Measurements from ENCODE around the gene EDARADD. TPM values are rescaled to one million over a fixed set of nuclear protein-coding genes. Genes with fewer than 3 reads are reported as not detected.

Gene EDARADD
- total RNA-seq, 1 experiment from 2014 or later = 0.30 TPM

GRCh38 chr1:236471653-236472052, 77.6 kb downstream of the EDARADD start:
- DNase-seq (ENCODE audit: low read depth, low spot score) (peak; percentile 4), ATAC-seq (peak; percentile 72)
- CTCF ChIA-PET = no interaction called here
- H3K27ac ChIP-seq (ENCODE audit: low read depth, low read length) = no peak overlapping the region
- H3K9ac ChIP-seq (ENCODE audit: low read length) = no peak overlapping the region
- RAD21 ChIA-PET (ENCODE audit: low non-redundant PET in 1 of 2, low total read pairs in 2 of 2, uncharacterized antibody in 2 of 2, unreplicated experiment in 2 of 2) = no interaction called here
- H3K4me1 ChIP-seq (ENCODE audit: control insufficient read depth in 1 of 2, insufficient read depth in 2 of 2, low read length in 2 of 2) = peaks cover 14 to 16% of the 10 kb centered on the region in 2 experiments
- peak overlapping the region; percentile 4; the same call in 1 of the 2 replicates for H3K4me2 ChIP-seq (ENCODE audit: low read length)
- H3K9me3 ChIP-seq (ENCODE audit: control insufficient read depth in 1 of 2, insufficient read depth in 1 of 2, low read depth in 1 of 2, low read length in 2 of 2) = no peaks in the 10 kb centered on the region
- no TSS peak for BruUV-seq (replicated peaks)
- H3K4me3 ChIP-seq (replicated peaks in 1 of 2; ENCODE audit: low read depth in 1 of 2, low read length in 2 of 2) = no peak overlapping the region
- intact Hi-C loops (cut with micrococcal nuclease) = no loop called here
- H4K20me1 ChIP-seq (ENCODE audit: insufficient read depth) = no peaks in the 10 kb centered on the region
- no peaks in the 10 kb centered on the region for H3K79me2 ChIP-seq (ENCODE audit: insufficient read depth, low read length)
- no peaks in the 10 kb centered on the region for H3K36me3 ChIP-seq (ENCODE audit: control insufficient read depth in 1 of 2, insufficient read depth in 2 of 2, low read length in 2 of 2)
- POLR2A ChIA-PET = no interaction called here
- peaks cover 13% of the 10 kb centered on the region; the same call in 1 of the 2 replicates for H3K27me3 ChIP-seq (ENCODE audit: insufficient read depth, low read length)
- no peak overlapping the region for H2AFZ ChIP-seq (ENCODE audit: low read depth, low read length, poor library complexity, severe bottlenecking)
- no peaks in the 10 kb centered on the region for H3K9me2 ChIP-seq (ENCODE audit: insufficient read depth)
- TF ChIP-seq TCF7L2 (IDR thresholded peaks at IDR 0.05; ENCODE audit: borderline replicate concordance, extremely low read depth, insufficient read depth, insufficient read length) (peak; percentile 96), ELF1 (IDR thresholded peaks at IDR 0.05; ENCODE audit: borderline replicate concordance, low read depth) (no peak)

GRCh38 chr1:236472850-236473788, 79.0 kb downstream of the EDARADD start:
- H3K27me3 ChIP-seq (ENCODE audit: insufficient read depth, low read length) = peaks cover 13% of the 10 kb centered on the region; the same call in 1 of the 2 replicates
- ChIA-PET CTCF (no interaction called here), RAD21 (ENCODE audit: low non-redundant PET in 1 of 2, low total read pairs in 2 of 2, uncharacterized antibody in 2 of 2, unreplicated experiment in 2 of 2) (no interaction called here), POLR2A (no interaction called here)
- intact Hi-C loops (cut with micrococcal nuclease) = no loop called here
- H3K36me3 ChIP-seq (ENCODE audit: control insufficient read depth in 1 of 2, insufficient read depth in 2 of 2, low read length in 2 of 2) = no peaks in the 10 kb centered on the region
- H4K20me1 ChIP-seq (ENCODE audit: insufficient read depth) = no peaks in the 10 kb centered on the region
- H3K9me3 ChIP-seq (ENCODE audit: control insufficient read depth in 1 of 2, insufficient read depth in 1 of 2, low read depth in 1 of 2, low read length in 2 of 2) = no peaks in the 10 kb centered on the region
- H3K27ac ChIP-seq (ENCODE audit: low read depth, low read length) = no peak overlapping the region
- H3K79me2 ChIP-seq (ENCODE audit: insufficient read depth, low read length) = no peaks in the 10 kb centered on the region
- no peak overlapping the region for H2AFZ ChIP-seq (ENCODE audit: low read depth, low read length, poor library complexity, severe bottlenecking)
- no peak for ATAC-seq
- no peak overlapping the region for H3K4me2 ChIP-seq (ENCODE audit: low read length)
- no peaks in the 10 kb centered on the region for H3K9me2 ChIP-seq (ENCODE audit: insufficient read depth)
- H3K4me1 ChIP-seq (ENCODE audit: control insufficient read depth in 1 of 2, insufficient read depth in 2 of 2, low read length in 2 of 2) = peaks cover 9 to 16% of the 10 kb centered on the region in 2 experiments
- TF ChIP-seq EZH2phosphoT487 (IDR thresholded peaks at IDR 0.05; ENCODE audit: borderline replicate concordance) = no peak
- no peak for TF ChIP-seq POLR2A (IDR thresholded peaks at IDR 0.05; ENCODE audit: borderline replicate concordance, extremely low read depth, insufficient read depth, insufficient read length)
- no peak for TF ChIP-seq FOSL1 (IDR thresholded peaks at IDR 0.05; ENCODE audit: low read depth)
- TF ChIP-seq MAX (IDR thresholded peaks at IDR 0.05) = no peak
- no peak for TF ChIP-seq JUND (IDR thresholded peaks at IDR 0.05)
- TF ChIP-seq ZBTB33 (IDR thresholded peaks at IDR 0.05; ENCODE audit: extremely low read depth, insufficient replicate concordance, low read length) = no peak
- no peak for TF ChIP-seq RAD21 (IDR thresholded peaks at IDR 0.05; ENCODE audit: low read depth)
- TF ChIP-seq CEBPB (IDR thresholded peaks at IDR 0.05; ENCODE audit: low read depth) = no peak
- no peak for TF ChIP-seq SRF (IDR thresholded peaks at IDR 0.05; ENCODE audit: low read depth)
- H3K4me3 ChIP-seq (replicated peaks in 1 of 2; ENCODE audit: low read depth in 1 of 2, low read length in 2 of 2) = no peak overlapping the region
- no peak overlapping the region for H3K9ac ChIP-seq (ENCODE audit: low read length)
- no TSS peak for BruUV-seq (replicated peaks)
- no peak for DNase-seq (ENCODE audit: low read depth, low spot score)

Data from HCT116 (cell line).